ENCODE data around the gene OLR1.
"Not testable (repeated sequence)": the region's sequence is repeated elsewhere in the genome, so short reads cannot be mapped to it uniquely, and the experiment has no call there.

DNA sequence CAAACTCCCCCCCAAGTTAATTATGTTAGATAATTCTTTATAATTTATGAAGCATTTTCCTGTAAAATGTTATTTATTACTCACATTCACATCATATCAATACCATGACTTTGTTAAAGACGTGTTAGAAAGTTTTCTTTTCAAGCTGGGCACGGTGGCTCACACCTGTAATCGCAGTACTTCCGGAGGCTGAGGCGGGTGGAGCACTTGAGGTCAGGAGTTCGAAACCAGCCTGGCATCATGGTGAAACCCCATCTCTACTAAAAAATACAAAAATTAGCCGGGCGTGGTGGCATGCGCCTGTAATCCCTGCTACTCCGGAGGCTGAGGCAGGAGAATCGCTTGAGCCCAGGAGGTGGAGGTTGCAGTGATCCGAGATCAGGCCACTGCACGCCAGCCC lies 44.0 kb upstream of the OLR1 start:
- TF ChIP-seq CTCF (conservative IDR thresholded peaks at IDR 0.05; ENCODE audit: low read depth, low read length); RAD21 (IDR thresholded peaks at IDR 0.05; ENCODE audit: low read length); CEBPB (IDR thresholded peaks at IDR 0.05; ENCODE audit: low read depth, low read length); POLR2A (IDR thresholded peaks at IDR 0.05; ENCODE audit: low read depth, low read length); MAZ (IDR thresholded peaks at IDR 0.05; ENCODE audit: borderline replicate concordance, low read depth, low read length); RFX5 (IDR thresholded peaks at IDR 0.05; ENCODE audit: low read depth, low read length); RCOR1 (IDR thresholded peaks at IDR 0.05; ENCODE audit: insufficient replicate concordance, low read length); MXI1 (IDR thresholded peaks at IDR 0.05; ENCODE audit: borderline replicate concordance, low read depth, low read length); CHD1 (IDR thresholded peaks at IDR 0.05; ENCODE audit: low read depth, low read length): not testable (repeated sequence)
- TF ChIP-seq, protein P1, sequence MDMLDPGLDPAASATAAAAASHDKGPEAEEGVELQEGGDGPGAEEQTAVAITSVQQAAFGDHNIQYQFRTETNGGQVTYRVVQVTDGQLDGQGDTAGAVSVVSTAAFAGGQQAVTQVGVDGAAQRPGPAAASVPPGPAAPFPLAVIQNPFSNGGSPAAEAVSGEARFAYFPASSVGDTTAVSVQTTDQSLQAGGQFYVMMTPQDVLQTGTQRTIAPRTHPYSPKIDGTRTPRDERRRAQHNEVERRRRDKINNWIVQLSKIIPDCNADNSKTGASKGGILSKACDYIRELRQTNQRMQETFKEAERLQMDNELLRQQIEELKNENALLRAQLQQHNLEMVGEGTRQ (IDR thresholded peaks at IDR 0.05; ENCODE audit: low read depth, low read length): not testable (repeated sequence)

All from IMR-90 (cell line).